ENCODE measurements around the gene SPAG17.

- TF ChIP-seq CTCF (tag by site-specific recombination; IDR thresholded peaks at IDR 0.05) (no peak), YY1 (tag by site-specific recombination; IDR thresholded peaks at IDR 0.05) (no peak), ZSCAN23 (tag by site-specific recombination; IDR thresholded peaks at IDR 0.05) (no peak)
Observed at GRCh38 chr1:118100686-118101514, 84.1 kb downstream of the SPAG17 start.
